ENCODE measurements around the gene VPS4A. TPM values are rescaled to one million over a fixed set of nuclear protein-coding genes. Genes with fewer than 3 reads are reported as not detected.

The VPS4A gene
- total RNA-seq, 2 experiments from 2014 or later: 30.5 to 31.2 TPM

DNA sequence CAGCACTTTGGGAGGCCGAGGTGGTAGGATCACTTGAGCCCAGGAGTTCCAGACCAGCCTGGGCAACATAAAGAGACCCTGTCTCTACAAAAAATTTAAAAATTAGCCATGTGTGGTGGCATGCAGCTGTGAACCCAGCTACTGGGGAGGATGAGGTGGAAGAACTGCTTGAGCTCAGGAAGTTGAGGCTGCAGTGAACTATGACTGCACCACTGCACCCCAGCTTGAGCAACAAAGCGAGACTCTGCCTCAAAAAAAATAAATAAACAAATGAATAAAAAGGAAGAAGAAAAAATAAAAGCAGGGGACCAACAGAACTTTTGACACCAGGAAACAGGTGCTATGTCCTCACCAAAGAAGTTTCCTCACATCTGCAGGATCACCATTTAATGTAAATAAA, 60.4 kb downstream of the VPS4A start:
- ATAC-seq (no peak), DNase-seq (no peak)
- H3K9me3 Mint-ChIP-seq: no peaks in the 10 kb centered on the region
- POLR2A ChIA-PET: no interaction called here
- TF ChIP-seq, protein P1, sequence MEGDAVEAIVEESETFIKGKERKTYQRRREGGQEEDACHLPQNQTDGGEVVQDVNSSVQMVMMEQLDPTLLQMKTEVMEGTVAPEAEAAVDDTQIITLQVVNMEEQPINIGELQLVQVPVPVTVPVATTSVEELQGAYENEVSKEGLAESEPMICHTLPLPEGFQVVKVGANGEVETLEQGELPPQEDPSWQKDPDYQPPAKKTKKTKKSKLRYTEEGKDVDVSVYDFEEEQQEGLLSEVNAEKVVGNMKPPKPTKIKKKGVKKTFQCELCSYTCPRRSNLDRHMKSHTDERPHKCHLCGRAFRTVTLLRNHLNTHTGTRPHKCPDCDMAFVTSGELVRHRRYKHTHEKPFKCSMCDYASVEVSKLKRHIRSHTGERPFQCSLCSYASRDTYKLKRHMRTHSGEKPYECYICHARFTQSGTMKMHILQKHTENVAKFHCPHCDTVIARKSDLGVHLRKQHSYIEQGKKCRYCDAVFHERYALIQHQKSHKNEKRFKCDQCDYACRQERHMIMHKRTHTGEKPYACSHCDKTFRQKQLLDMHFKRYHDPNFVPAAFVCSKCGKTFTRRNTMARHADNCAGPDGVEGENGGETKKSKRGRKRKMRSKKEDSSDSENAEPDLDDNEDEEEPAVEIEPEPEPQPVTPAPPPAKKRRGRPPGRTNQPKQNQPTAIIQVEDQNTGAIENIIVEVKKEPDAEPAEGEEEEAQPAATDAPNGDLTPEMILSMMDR (IDR thresholded peaks at IDR 0.05): no peak
- no peak overlapping the region for H3K4me3 Mint-ChIP-seq
- peaks cover 10% of the 10 kb centered on the region for H3K4me1 Mint-ChIP-seq (ENCODE audit: low read depth)
- H3K27ac Mint-ChIP-seq: no peak overlapping the region
- no peaks in the 10 kb centered on the region for H3K27me3 Mint-ChIP-seq
- CTCF ChIA-PET: interaction anchor here (1.2 kb wide), 1 partner anchor 25 kb away, joined by 3 read pairs; no protein-coding TSS in a partner anchor
- intact Hi-C loops (cut with micrococcal nuclease): no loop called here
- peaks cover 56% of the 10 kb centered on the region for H3K36me3 Mint-ChIP-seq (ENCODE audit: low read depth)

DNA sequence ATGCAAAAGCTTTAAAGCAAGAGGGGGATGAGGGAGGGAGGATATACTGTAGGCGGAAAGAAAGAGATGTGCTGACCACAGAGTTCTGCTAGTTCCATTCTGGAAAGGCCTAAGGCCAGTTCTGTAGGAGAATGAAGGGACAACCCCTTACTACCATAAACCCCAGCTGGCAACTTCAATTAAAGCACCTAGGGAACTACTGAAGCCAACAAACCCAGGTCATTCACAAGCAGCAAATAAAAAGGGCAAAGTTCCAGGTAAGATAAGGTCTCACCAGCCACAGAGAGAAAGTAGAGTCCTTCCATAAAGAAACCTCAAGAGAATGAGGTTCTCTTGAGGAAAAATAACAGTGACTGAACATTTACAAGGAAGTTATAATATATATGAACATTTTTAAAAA, 61.9 kb downstream of the VPS4A start:
- Mint-ChIP-seq H3K27me3 (no peaks in the 10 kb centered on the region), H3K36me3 (ENCODE audit: low read depth) (peaks cover 51% of the 10 kb centered on the region), H3K9me3 (no peaks in the 10 kb centered on the region), H3K4me1 (ENCODE audit: low read depth) (peaks cover 8% of the 10 kb centered on the region), H3K4me3 (no peak overlapping the region), H3K27ac (peak overlapping the region; percentile 14)
- intact Hi-C loops (cut with micrococcal nuclease): no loop called here
- ATAC-seq: no peak
- TF ChIP-seq, protein P1 (IDR thresholded peaks at IDR 0.05): no peak
- POLR2A ChIA-PET: interaction anchor here (0.8 to 1.8 kb wide), 3 partner anchors 16 to 63 kb away, joined by 3 to 6 read pairs (median 3); partner anchors contain the start of gene TMED6
- CTCF ChIA-PET: no interaction called here
- no peak for DNase-seq

Other genes starting within 250 kb of the VPS4A start
- gene HAS3, start 205.7 kb upstream of the VPS4A start, total RNA-seq: under 1 TPM; 0.11 to 0.43 TPM
- gene CHTF8, start 178.8 kb upstream of the VPS4A start, total RNA-seq: 100 to 1,000 TPM; 111 to 115 TPM
- 100 to 1,000 TPM; 112 to 121 TPM for gene UTP4, start 178.7 kb upstream of the VPS4A start, total RNA-seq
- gene SNTB2, start 124.2 kb upstream of the VPS4A start, total RNA-seq: 10 to 100 TPM; 11.8 to 13.0 TPM
- gene PDF, start 19.2 kb downstream of the VPS4A start, total RNA-seq: 10 to 100 TPM; 16.1 to 19.5 TPM
- gene COG8, start 28.2 kb downstream of the VPS4A start, total RNA-seq: 10 to 100 TPM; 26.0 to 27.4 TPM
- gene NIP7, start 28.4 kb downstream of the VPS4A start, total RNA-seq: 10 to 100 TPM; 37.7 to 41.8 TPM
- 1 to 10 TPM; 1.2 to 2.2 TPM for gene TMED6, start 40.4 kb downstream of the VPS4A start, total RNA-seq
- 10 to 100 TPM; 39.4 to 41.6 TPM for gene TERF2, start 74.7 kb downstream of the VPS4A start, total RNA-seq
- gene CYB5B, start 113.3 kb downstream of the VPS4A start, total RNA-seq: 100 to 1,000 TPM; 159 to 163 TPM